HG02885 (cell line): Measurements from ENCODE around the gene MAP3K7CL.
"Not testable (repeated sequence)": the region's sequence is repeated elsewhere in the genome, so short reads cannot be mapped to it uniquely, and the experiment has no call there.

Experiments
- ATAC-seq: cut with Tn5 transposase; IDR thresholded peaks from one replicate; pipeline ENCODE4 v1.9.1; 2021; ENCODE audit warnings: mild to moderate bottlenecking; ENCODE audit not compliant: unreplicated experiment, poor library complexity

The MAP3K7CL gene

GRCh38 chr21:29164323-29164942 lies 34.0 kb downstream of the MAP3K7CL start:
- ATAC-seq = no peak

- ATAC-seq = no peak
Measured at GRCh38 chr21:29166323-29166722, 35.9 kb downstream of the MAP3K7CL start.

GRCh38 chr21:29166853-29167252 lies 36.4 kb downstream of the MAP3K7CL start:
- ATAC-seq = no peak

DNA sequence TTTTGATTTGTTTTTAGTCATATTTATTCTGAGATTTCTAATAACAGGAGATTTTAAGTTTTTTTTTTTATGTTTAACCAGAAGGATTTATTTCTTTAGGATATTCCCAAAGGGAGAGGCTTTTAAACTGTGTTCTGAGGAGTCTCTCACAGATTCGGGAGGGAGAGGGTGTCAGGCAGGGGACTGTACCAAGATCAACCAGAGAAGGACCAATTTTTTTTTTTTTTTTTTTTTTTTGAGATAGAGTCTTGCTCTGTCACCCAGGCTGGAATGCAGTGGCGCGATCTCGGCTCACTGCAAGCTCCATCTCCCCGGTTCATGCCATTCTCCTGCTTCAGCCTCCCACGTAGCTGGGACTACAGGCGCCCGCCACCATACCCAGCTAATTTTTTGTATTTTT lies 37.0 kb downstream of the MAP3K7CL start:
- ATAC-seq = not testable (repeated sequence)

DNA sequence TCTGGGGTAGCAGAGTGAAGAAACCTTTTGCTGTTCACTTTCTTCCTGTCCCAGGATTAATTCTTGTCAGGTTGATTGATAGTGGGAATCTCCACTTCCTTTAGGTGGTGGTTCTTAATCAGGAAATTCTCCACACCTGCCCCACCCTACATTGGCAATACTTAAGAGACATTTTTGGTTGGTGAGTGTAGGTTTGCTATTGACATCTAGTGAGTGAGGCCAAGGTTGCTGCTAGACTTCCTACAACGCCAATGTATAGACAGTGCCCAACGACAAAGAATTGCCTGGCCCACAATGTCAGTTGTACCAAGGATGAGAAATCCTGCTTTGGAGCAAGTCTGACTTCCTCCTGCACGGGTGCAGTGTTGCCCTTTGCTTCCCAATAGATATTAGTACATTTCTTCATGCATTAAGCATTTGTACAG lies 38.5 kb downstream of the MAP3K7CL start:
- no peak for ATAC-seq

DNA sequence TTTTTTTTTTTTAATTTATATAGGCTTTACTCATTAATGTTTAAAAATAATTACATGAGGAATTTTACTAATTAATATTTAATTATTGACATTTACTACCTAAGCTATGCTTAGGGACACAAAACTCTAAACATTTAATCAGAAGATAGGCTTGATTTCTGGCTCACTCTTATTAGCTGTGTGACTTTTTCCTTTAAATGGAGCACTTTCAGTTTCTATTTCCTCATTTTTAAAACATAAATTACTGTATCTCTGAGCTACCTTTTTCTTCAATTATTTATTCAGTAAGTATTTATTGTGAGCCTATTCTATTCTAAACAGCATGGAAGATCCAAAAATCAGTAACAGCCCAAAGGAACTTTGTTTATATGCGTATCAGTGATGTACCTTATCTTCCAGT lies 40.5 kb downstream of the MAP3K7CL start:
- ATAC-seq = no peak

- no peak for ATAC-seq
Measured at GRCh38 chr21:29172282-29172681, 41.8 kb downstream of the MAP3K7CL start.

- ATAC-seq = no peak
Measured at GRCh38 chr21:29174607-29175013, 44.2 kb downstream of the MAP3K7CL start.

- no peak for ATAC-seq
Measured at GRCh38 chr21:29175408-29176134, 45.1 kb downstream of the MAP3K7CL start.

DNA sequence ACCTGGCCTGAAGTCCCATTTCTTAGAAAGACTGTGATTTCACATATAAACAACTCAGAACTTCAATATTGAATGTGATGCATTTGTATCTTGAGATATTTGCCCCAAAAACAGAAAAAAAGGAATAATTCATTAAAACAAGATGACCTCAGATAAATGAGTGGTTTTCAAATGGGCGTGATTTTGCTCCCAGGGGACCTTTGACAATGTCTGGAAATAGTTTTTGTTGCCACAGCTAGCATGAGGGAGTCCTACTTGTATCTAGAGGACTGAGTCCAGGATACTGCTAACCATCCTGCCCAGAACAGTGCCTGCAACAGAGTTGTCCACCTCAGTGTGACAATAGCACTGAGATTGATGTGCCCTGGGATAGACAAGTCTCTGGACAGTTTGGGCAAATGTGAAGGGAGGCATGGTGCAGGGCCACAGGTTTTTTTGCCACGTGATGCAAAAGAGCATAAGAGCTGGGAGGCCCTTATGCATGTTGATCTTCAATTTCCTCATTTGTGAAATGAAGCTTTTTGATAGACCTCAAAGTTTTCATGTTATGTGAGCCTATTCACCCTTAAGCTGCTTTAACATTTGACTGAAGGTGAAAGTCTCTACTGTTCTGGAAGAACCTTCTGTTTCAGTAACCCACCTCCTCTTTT lies 46.2 kb downstream of the MAP3K7CL start:
- no peak for ATAC-seq

DNA sequence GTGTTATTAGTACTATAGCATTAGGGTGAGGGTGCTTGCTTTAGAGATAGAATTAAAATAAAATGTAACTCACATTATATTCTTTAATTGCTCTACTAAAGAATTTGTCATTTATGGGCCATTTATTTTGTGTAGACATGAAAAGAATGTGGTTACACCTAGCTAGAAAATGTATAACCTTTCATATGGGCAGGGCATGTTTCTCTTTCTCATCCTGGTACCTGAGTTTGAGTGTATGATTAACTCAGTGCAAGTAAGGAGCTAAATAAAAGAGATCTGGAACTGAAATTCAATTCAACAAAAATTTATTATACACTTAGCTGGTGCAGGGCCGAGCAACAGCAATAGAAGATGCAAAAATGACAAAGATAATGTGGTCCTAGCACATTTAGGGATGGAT lies 47.4 kb downstream of the MAP3K7CL start:
- ATAC-seq = no peak

GRCh38 chr21:29178926-29179325 lies 48.5 kb downstream of the MAP3K7CL start:
- no peak for ATAC-seq

DNA sequence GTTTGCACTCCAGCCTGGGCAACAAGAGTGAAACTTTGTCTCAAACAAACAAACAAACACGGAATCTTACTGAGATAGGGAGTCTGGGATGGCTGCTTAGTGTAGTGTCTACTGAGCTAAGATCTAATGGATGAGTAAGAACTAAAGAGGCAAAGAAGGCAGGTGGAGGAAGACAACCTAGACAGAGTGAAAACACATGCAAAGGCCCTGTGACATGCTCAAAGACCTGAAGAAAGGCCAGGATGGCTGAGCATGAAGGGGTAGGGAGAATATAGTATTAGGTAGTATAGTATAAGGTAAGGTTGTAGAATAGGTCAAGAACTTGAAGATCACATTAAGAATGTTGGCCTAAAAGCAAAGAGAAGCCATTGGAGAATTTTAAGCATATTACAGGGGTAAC lies 49.1 kb downstream of the MAP3K7CL start:
- no peak for ATAC-seq

- ATAC-seq = peak; percentile 65
Measured at GRCh38 chr21:29181799-29182470, 51.5 kb downstream of the MAP3K7CL start.

GRCh38 chr21:29182691-29183092 lies 52.2 kb downstream of the MAP3K7CL start:
- no peak for ATAC-seq

DNA sequence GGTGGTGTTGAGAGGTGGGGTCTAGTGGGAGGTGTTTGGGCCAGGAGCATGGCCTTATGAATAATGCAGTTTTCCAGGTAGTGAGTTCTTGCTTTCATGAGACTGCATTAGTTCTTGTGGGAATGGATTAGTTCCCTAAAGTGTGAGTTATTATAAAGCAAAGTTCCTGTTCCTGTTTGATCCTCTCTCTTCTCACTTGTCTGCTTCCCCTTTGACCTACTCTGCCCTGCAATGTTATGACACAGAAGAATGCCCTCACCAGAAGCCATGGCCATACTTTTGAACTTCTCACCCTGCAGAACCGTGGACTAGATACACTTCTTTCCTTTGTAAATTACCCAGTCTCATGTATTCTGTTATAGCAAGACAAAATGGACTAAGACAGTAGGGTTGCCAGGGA lies 53.6 kb downstream of the MAP3K7CL start:
- no peak for ATAC-seq

- no peak for ATAC-seq
Measured at GRCh38 chr21:29185172-29185571, 54.7 kb downstream of the MAP3K7CL start.

DNA sequence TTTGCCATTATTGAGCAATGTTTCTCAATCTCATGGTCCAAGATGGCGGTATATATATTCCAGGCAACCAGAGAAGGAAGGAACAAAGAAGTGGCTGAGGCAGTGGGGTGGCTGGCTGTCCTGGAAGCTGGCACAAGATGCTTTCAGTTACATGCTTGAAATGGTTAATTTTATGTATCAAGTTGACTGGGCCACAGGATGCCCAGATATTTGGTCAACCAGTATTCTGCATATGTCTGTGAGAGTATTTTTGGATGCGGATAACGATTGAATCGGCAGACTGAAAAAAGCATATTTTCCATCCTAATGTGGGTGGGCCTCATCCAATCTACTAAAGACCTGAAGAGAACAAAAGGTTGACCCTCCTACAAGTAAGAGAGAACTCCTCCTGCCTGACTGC lies 55.2 kb downstream of the MAP3K7CL start:
- ATAC-seq = no peak

GRCh38 chr21:29186246-29186645 lies 55.8 kb downstream of the MAP3K7CL start:
- no peak for ATAC-seq

GRCh38 chr21:29187944-29188343 lies 57.5 kb downstream of the MAP3K7CL start:
- no peak for ATAC-seq

- no peak for ATAC-seq
Measured at GRCh38 chr21:29189353-29189752, 58.9 kb downstream of the MAP3K7CL start.
